CD14-positive monocyte (primary cell): ENCODE measurements around the gene PODXL2. TPM values are rescaled to one million over a fixed set of nuclear protein-coding genes. Genes with fewer than 3 reads are reported as not detected.

Source experiments
- DNase-seq, 3 donors: peaks; one replicate each; pipeline ENCODE4 v3.0.0-alpha.2; 2011 to 2022
- H2AFZ ChIP-seq: 2 replicates; pipeline ENCODE4 v1.6.0; 2012; ENCODE audit warnings: mild to moderate bottlenecking, low read depth, low read length, inconsistent platforms; ENCODE audit not compliant: insufficient read depth, poor library complexity, severe bottlenecking
- H3K27ac ChIP-seq, 2 donors: 1 replicate in 1 of 2; 2 replicates in 1 of 2; pipeline ENCODE4 v1.5.1; 2012 to 2013; ENCODE audit warnings: low read length in 2 of 2, control low read depth in 1 of 2, inconsistent platforms in 1 of 2, low read depth in 1 of 2, mild to moderate bottlenecking in 1 of 2
- H3K27me3 ChIP-seq, 2 donors: one replicate each; pipeline versions ENCODE4 v1.6.0 to v1.6.1; 2011 to 2013; ENCODE audit warnings: low read length in 2 of 2; ENCODE audit not compliant: control insufficient read depth in 2 of 2, insufficient read depth in 2 of 2
- H3K36me3 ChIP-seq, 2 donors: replicated peaks in 1 of 2; 1 replicate in 1 of 2; 2 replicates in 1 of 2; pipeline versions ENCODE4 v1.5.1 to v1.6.1; 2012 to 2013; ENCODE audit warnings: low read length in 2 of 2, control low read depth in 1 of 2, inconsistent platforms in 1 of 2, mild to moderate bottlenecking in 1 of 2; ENCODE audit not compliant: insufficient read depth in 2 of 2, control insufficient read depth in 1 of 2
- H3K4me1 ChIP-seq, 2 donors: 1 replicate in 1 of 2; 2 replicates in 1 of 2; pipeline versions ENCODE4 v1.5.1 to v1.6.1; 2012 to 2013; ENCODE audit warnings: low read length in 2 of 2, control low read depth in 1 of 2, inconsistent platforms in 1 of 2, mild to moderate bottlenecking in 1 of 2, moderate library complexity in 1 of 2; ENCODE audit not compliant: insufficient read depth in 2 of 2, control insufficient read depth in 1 of 2
- H3K4me2 ChIP-seq: replicated peaks from 2 replicates; pipeline ENCODE3; 2012; ENCODE audit warnings: low read length, moderate library complexity, mild to moderate bottlenecking; ENCODE audit not compliant: poor library complexity, severe bottlenecking; ENCODE audit errors: extremely low read depth
- H3K4me3 ChIP-seq, 3 experiments: fragments of 200-600 bp in 1 of 3; sonication (generic) in 1 of 3; replicated peaks in 1 of 3; 1 replicate in 2 of 3; 2 replicates in 1 of 3; pipeline ENCODE4 v1.5.1; 2011 to 2013; ENCODE audit warnings: low read length in 3 of 3, mild to moderate bottlenecking in 3 of 3, control low read depth in 2 of 3, low read depth in 2 of 3, inconsistent platforms in 1 of 3, moderate library complexity in 1 of 3
- H3K79me2 ChIP-seq: 2 replicates; pipeline ENCODE4 v1.6.0; 2012; ENCODE audit warnings: mild to moderate bottlenecking, control low read depth, inconsistent platforms, low read length, moderate library complexity; ENCODE audit not compliant: insufficient read depth
- H3K9ac ChIP-seq: 2 replicates; pipeline ENCODE4 v1.6.0; 2017; ENCODE audit warnings: low read length, mild to moderate bottlenecking; ENCODE audit not compliant: insufficient read depth, poor library complexity, severe bottlenecking
- H3K9me3 ChIP-seq, 2 donors: replicated peaks in 1 of 2; 1 replicate in 1 of 2; 2 replicates in 1 of 2; pipeline versions ENCODE4 v1.5.1 to v1.6.1; 2012 to 2013; ENCODE audit warnings: low read length in 2 of 2, control low read depth in 1 of 2; ENCODE audit not compliant: control insufficient read depth in 1 of 2, insufficient read depth in 1 of 2
- H4K20me1 ChIP-seq: 2 replicates; pipeline ENCODE4 v1.6.0; 2012; ENCODE audit warnings: mild to moderate bottlenecking, low read length, control low read depth, moderate library complexity; ENCODE audit not compliant: insufficient read depth
- H3K27ac Mint-ChIP-seq, 7 donors: one replicate each; pipeline ENCODE4 v1.8.0; 2020; ENCODE audit warnings: mild to moderate bottlenecking in 7 of 7, mixed read lengths in 7 of 7, moderate library complexity in 6 of 7, inconsistent platforms in 2 of 7
- H3K27me3 Mint-ChIP-seq, 3 donors: one replicate each; pipeline ENCODE4 v1.8.0; 2021 to 2022; ENCODE audit warnings: low read depth in 3 of 3, mild to moderate bottlenecking in 3 of 3, mixed read lengths in 3 of 3, moderate library complexity in 3 of 3, inconsistent platforms in 1 of 3
- H3K36me3 Mint-ChIP-seq, 2 donors: one replicate each; pipeline ENCODE4 v1.8.0; 2020; ENCODE audit warnings: mixed read lengths in 2 of 2, inconsistent platforms in 1 of 2, mild to moderate bottlenecking in 1 of 2
- H3K4me1 Mint-ChIP-seq: one replicate; pipeline ENCODE4 v1.8.0; 2020; ENCODE audit warnings: mild to moderate bottlenecking, mixed read lengths
- H3K4me3 Mint-ChIP-seq, 2 donors: one replicate each; pipeline ENCODE4 v1.8.0; 2020; ENCODE audit warnings: mild to moderate bottlenecking in 2 of 2, mixed read lengths in 2 of 2, moderate library complexity in 1 of 2
- H3K9me3 Mint-ChIP-seq, 7 donors: one replicate each; pipeline ENCODE4 v1.8.0; 2020 to 2022; ENCODE audit warnings: mixed read lengths in 7 of 7, mild to moderate bottlenecking in 6 of 7, moderate library complexity in 6 of 7, inconsistent platforms in 2 of 7
- WGBS: methylation state at CpG from one replicate; pipeline ENCODE4 v1.1.5; 2013; ENCODE audit warnings: missing lambda C conversion rate; ENCODE audit not compliant: insufficient coverage; 5-methylcytosine and 5-hydroxymethylcytosine counted together
- intact Hi-C, 2 donors: fragments of 100-400 bp; cut with micrococcal nuclease; formaldehyde crosslinking; loops; one replicate each; pipeline versions ENCODE4 v1.15.0 to v1.15.1; 2023
- polyA plus RNA-seq, 3 donors: library from polyadenylated mRNA; depleted of rRNA in 1 of 3; unstranded in 2 of 3; stranded (reverse) in 1 of 3; fragments of 300-500 nt in 2 of 3; fragments of >200 nt in 1 of 3; fragmentation: Illumina TruSeq in 2 of 3; gene quantifications; 1 replicate in 2 of 3; 2 replicates in 1 of 3; pipeline ENCODE4 v1.2.3, GENCODE V29; 2012 to 2021
- TF ChIP-seq, protein P1 (sequence below): fragments of 200-600 bp; IDR thresholded peaks from one replicate; pipeline ENCODE4 v1.8.0; 2022; ENCODE audit warnings: antibody characterized with exemption, mild to moderate bottlenecking

PODXL2 gene
- polyA plus RNA-seq, 3 donors = 0.33 to 0.64 (median 0.43) TPM

DNA sequence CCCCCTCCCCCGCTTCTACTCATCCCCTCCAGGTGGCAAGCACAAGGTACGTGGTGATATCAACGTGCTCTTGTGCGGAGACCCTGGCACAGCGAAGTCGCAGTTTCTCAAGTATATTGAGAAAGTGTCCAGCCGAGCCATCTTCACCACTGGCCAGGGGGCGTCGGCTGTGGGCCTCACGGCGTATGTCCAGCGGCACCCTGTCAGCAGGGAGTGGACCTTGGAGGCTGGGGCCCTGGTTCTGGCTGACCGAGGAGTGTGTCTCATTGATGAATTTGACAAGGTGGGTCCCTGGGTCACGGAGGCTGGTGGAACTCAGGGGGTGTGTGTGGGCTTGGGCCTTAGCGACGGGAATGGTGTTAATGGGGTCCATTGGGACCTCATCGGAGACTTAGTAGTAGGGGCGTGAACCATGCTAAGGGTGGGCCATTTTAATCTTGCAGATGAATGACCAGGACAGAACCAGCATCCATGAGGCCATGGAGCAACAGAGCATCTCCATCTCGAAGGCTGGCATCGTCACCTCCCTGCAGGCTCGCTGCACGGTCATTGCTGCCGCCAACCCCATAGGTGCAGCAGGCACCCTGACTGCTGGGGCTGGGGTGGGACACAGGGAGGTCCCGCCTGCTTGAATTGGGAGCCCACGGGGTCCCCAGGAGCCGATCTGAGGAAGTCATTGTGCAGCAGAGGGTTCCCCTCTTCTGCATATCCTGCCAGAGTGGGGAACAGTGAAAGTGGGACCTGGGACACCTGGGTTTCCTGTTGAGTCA, 12.0 kb upstream of the PODXL2 start:
- H3K79me2 ChIP-seq = no peaks in the 10 kb centered on the region
- H3K27ac ChIP-seq = no peak overlapping the region
- H3K4me3 ChIP-seq = no peak overlapping the region
- no peaks in the 10 kb centered on the region for H4K20me1 ChIP-seq
- Mint-ChIP-seq H3K27ac (peak overlapping the region in 3 of 7 donors; percentile 43 to 62 (median 52)), H3K4me1 (peaks cover 10% of the 10 kb centered on the region), H3K36me3 (peaks cover 67 to 79% of the 10 kb centered on the region in 2 donors), H3K4me3 (no peak overlapping the region), H3K9me3 (no peaks in the 10 kb centered on the region), H3K27me3 (peaks cover 0 to 2% (median 0%) of the 10 kb centered on the region in 3 donors)
- no peak for DNase-seq
- H3K27me3 ChIP-seq = no peaks in the 10 kb centered on the region
- H3K4me1 ChIP-seq = no peaks in the 10 kb centered on the region
- H3K4me2 ChIP-seq = no peak overlapping the region
- TF ChIP-seq, protein P1, sequence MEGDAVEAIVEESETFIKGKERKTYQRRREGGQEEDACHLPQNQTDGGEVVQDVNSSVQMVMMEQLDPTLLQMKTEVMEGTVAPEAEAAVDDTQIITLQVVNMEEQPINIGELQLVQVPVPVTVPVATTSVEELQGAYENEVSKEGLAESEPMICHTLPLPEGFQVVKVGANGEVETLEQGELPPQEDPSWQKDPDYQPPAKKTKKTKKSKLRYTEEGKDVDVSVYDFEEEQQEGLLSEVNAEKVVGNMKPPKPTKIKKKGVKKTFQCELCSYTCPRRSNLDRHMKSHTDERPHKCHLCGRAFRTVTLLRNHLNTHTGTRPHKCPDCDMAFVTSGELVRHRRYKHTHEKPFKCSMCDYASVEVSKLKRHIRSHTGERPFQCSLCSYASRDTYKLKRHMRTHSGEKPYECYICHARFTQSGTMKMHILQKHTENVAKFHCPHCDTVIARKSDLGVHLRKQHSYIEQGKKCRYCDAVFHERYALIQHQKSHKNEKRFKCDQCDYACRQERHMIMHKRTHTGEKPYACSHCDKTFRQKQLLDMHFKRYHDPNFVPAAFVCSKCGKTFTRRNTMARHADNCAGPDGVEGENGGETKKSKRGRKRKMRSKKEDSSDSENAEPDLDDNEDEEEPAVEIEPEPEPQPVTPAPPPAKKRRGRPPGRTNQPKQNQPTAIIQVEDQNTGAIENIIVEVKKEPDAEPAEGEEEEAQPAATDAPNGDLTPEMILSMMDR = no peak
- 95% methylated on average over 25 of the region's 26 CpGs for WGBS
- intact Hi-C loops = no loop called here
- H3K36me3 ChIP-seq = peaks cover 18 to 80% of the 10 kb centered on the region in 2 donors
- H3K9me3 ChIP-seq = no peaks in the 10 kb centered on the region
- H3K9ac ChIP-seq = no peak overlapping the region
- H2AFZ ChIP-seq = no peak overlapping the region

DNA sequence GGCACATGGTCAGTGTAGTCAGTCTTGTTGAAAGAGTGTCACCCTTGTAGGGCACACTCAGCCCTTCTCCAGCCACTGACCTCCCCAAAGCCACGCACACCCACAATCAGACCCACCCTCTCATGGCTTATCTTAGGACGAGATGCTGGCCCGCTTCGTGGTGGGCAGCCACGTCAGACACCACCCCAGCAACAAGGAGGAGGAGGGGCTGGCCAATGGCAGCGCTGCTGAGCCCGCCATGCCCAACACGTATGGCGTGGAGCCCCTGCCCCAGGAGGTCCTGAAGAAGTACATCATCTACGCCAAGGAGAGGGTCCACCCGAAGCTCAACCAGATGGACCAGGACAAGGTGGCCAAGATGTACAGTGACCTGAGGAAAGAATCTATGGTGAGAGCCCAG, 10.1 kb upstream of the PODXL2 start:
- Histone ChIP-seq H3K9ac (no peak overlapping the region), H3K4me2 (no peak overlapping the region), H4K20me1 (no peaks in the 10 kb centered on the region), H2AFZ (no peak overlapping the region), H3K79me2 (no peaks in the 10 kb centered on the region), H3K4me1 (no peaks in the 10 kb centered on the region), H3K36me3 (peaks cover 15 to 78% of the 10 kb centered on the region in 2 donors), H3K27me3 (no peaks in the 10 kb centered on the region), H3K9me3 (no peaks in the 10 kb centered on the region), H3K4me3 (no peak overlapping the region), H3K27ac (no peak overlapping the region)
- H3K27ac Mint-ChIP-seq = peak overlapping the region in 3 of 7 donors; percentile 6 to 43 (median 11)
- intact Hi-C loops = no loop called here
- H3K27me3 Mint-ChIP-seq = peaks cover 0 to 3% (median 2%) of the 10 kb centered on the region in 3 donors
- TF ChIP-seq, protein P1 = no peak
- 98% methylated on average over 8 of the region's 11 CpGs for WGBS
- no peaks in the 10 kb centered on the region for H3K9me3 Mint-ChIP-seq
- no peak overlapping the region for H3K4me3 Mint-ChIP-seq
- DNase-seq = no peak
- H3K36me3 Mint-ChIP-seq = peaks cover 65 to 72% of the 10 kb centered on the region in 2 donors
- H3K4me1 Mint-ChIP-seq = no peaks in the 10 kb centered on the region
